ENCODE measurements around the gene CCDC88C.
"Not testable (repeated sequence)": the region's sequence is repeated elsewhere in the genome, so short reads cannot be mapped to it uniquely, and the experiment has no call there.

Gene CCDC88C

DNA sequence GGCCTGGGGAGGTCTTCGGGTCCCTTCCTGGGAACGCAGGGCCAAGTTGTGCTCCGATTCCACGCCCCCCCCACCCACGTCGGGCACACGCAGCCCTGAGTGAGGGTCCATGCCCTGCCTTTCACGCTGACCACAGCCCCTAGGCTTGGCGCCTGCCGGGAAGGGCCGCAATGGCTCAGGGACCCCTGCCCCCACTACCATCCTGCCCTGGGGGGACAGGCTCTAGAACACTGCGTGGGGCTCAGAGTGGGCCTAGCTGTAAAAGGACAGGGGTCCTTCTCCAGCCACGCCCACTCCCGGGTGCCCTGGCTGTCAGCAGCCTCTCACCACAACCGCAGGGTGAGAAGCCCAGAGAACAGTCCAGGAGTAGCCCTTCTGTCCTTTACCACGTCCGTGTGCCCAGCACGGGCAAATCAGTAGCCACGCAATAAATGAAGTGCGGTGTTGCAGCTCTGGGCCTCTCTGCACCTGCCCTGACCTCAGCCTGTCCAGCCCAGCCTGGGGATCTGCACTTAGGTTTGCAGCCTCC, 163.8 kb downstream of the CCDC88C start:
- Histone ChIP-seq H3K36me3 (ENCODE audit: insufficient read depth, low read length) (no peaks in the 10 kb centered on the region), H3K4me3 (ENCODE audit: low read length) (peak overlapping the region; percentile 57), H3K9ac (ENCODE audit: low read depth, low read length) (peak overlapping the region; percentile 67), H3K27me3 (ENCODE audit: insufficient read depth, low read length) (peaks cover 18% of the 10 kb centered on the region), H3K27ac (ENCODE audit: low read depth, low read length) (no peak overlapping the region), H3K9me3 (ENCODE audit: insufficient read depth, low read depth, low read length) (no peaks in the 10 kb centered on the region), H3K4me1 (ENCODE audit: insufficient read depth, low read length) (peaks cover 10% of the 10 kb centered on the region; the same call in 1 of the 2 replicates)
- 17% methylated on average over 20 of the region's 20 CpGs for WGBS

DNA sequence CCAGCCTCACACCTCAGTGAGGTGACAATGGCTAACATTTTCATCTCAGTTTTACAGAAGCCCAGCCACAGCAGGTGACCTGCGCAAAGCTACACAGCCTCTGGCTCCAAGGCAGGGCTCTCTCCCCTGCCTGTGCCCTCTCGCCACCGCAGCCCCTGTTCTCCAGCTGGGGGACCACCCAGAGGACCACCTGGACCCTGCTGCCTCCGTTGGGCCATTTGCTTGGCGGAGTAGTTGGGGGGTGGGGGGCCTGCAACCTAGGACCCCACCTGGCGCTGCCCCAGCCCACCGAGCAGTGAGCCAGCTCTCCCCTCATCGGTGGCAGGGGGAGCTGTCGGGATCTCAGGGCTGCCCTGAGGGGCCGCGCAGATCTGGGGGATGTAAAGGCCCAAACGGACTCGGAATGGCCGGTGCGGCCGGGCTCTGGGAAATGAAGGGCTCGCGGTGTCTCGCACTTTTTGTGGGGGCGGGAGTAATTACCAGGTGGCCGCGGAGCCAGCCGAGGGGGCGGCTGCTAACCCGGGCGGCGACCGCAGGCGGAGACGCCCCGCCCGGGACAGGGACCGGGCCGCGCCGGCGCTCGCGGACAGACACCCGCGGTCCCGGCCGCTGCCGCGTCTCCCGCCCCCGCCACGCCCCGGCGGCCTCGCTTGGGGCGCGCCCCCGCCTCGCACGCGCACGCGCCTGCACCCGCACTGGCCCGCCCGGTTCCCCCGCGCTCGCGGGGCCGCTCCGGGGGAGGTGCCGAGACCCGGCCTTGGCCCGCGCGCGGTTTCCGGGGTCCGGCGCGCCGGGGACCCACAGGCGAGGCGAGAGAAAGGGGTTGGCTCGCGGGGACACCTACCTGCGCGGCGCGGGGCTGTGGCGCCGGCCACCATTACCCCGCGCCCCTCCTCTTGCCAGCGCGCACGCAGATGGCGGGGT, 164.5 kb downstream of the CCDC88C start:
- whole genome bisulfite sequencing = 2% methylated on average over 95 of the region's 95 CpGs
- Histone ChIP-seq H3K4me3 (ENCODE audit: low read length) (peak overlapping the region; percentile 57), H3K9me3 (ENCODE audit: insufficient read depth, low read depth, low read length) (no peaks in the 10 kb centered on the region), H3K4me1 (ENCODE audit: insufficient read depth, low read length) (peaks cover 10% of the 10 kb centered on the region; the same call in 1 of the 2 replicates), H3K36me3 (ENCODE audit: insufficient read depth, low read length) (no peaks in the 10 kb centered on the region), H3K9ac (ENCODE audit: low read depth, low read length) (peak overlapping the region; percentile 67), H3K27ac (ENCODE audit: low read depth, low read length) (no peak overlapping the region), H3K27me3 (ENCODE audit: insufficient read depth, low read length) (peaks cover 18% of the 10 kb centered on the region)

DNA sequence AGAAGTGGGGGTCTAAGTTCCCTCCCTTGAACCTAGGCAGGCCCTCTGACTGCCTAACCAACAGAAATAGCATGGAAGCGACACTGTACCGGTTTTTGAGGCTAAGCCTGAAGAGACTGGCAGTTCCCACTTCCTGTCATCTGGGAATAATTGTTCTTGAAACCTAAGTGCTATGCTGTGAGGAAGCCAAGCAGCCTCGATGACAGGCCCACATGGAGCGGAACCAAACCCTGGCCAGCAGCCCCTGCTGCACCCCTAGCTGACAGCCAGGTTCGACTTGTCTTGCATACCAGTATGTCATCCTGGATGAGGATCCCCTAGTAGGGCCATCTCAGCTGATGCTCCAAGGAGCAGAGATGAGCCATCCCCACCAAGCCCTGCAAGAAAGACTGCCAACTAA, 166.7 kb downstream of the CCDC88C start:
- 86% methylated on average over 5 of the region's 5 CpGs for WGBS
- peaks cover 18% of the 10 kb centered on the region for H3K27me3 ChIP-seq (ENCODE audit: insufficient read depth, low read length)
- H3K9me3 ChIP-seq (ENCODE audit: insufficient read depth, low read depth, low read length) = no peaks in the 10 kb centered on the region
- H3K36me3 ChIP-seq (ENCODE audit: insufficient read depth, low read length) = no peaks in the 10 kb centered on the region
- H3K4me1 ChIP-seq (ENCODE audit: insufficient read depth, low read length) = no peaks in the 10 kb centered on the region
- H3K9ac ChIP-seq (ENCODE audit: low read depth, low read length) = no peak overlapping the region
- H3K27ac ChIP-seq (ENCODE audit: low read depth, low read length) = no peak overlapping the region
- H3K4me3 ChIP-seq (ENCODE audit: low read length) = no peak overlapping the region

DNA sequence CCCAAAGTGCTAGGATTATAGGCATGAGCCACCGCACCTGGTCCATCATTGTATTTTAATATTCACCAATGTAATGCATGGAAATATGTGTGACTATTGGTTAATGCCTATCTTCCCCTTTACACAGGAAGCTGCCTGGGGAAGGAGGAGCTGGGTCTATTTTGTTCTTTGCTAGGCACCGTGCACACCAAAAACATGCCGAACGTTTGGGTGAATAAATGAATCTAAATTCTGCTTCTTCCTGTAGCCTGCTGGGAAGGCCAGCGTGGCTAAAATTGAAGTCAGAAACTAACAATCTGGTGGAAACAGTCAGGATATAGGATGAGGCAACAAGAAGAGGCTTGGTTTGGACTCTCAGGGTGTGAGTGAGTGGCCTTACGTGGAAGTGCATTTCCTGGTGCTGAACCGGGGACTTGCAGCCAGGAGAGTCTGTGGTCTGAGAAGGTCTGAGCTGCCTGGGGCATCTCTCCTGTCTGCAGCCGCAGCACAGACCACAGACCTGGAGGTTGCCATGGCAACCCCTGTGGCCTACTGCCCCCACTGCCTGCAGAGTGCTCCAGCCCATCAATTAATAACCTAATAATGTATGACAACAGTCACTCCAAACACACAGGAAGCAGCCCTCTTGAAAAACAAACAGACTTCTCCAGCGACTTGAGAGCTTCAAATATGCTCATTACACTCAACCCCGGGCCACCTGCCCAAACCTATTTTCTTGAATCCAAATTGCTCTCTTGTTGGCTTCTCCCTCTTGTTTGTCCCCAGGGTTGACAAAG, 167.6 kb downstream of the CCDC88C start:
- WGBS = 73% methylated on average over 9 of the region's 10 CpGs
- Histone ChIP-seq H3K4me3 (ENCODE audit: low read length) (no peak overlapping the region), H3K9ac (ENCODE audit: low read depth, low read length) (no peak overlapping the region), H3K36me3 (ENCODE audit: insufficient read depth, low read length) (no peaks in the 10 kb centered on the region), H3K4me1 (ENCODE audit: insufficient read depth, low read length) (no peaks in the 10 kb centered on the region), H3K27me3 (ENCODE audit: insufficient read depth, low read length) (peaks cover 18% of the 10 kb centered on the region), H3K9me3 (ENCODE audit: insufficient read depth, low read depth, low read length) (no peaks in the 10 kb centered on the region), H3K27ac (ENCODE audit: low read depth, low read length) (no peak overlapping the region)

- Histone ChIP-seq H3K9ac (ENCODE audit: low read depth, low read length) (no peak overlapping the region), H3K4me1 (ENCODE audit: insufficient read depth, low read length) (no peaks in the 10 kb centered on the region), H3K27me3 (ENCODE audit: insufficient read depth, low read length) (no peaks in the 10 kb centered on the region; the same call in 1 of the 2 replicates), H3K9me3 (ENCODE audit: insufficient read depth, low read depth, low read length) (no peaks in the 10 kb centered on the region), H3K4me3 (ENCODE audit: low read length) (no peak overlapping the region), H3K36me3 (ENCODE audit: insufficient read depth, low read length) (no peaks in the 10 kb centered on the region), H3K27ac (ENCODE audit: low read depth, low read length) (no peak overlapping the region)
- WGBS = 95% methylated on average over 15 of the region's 15 CpGs
These were observed 171.4 kb downstream of the CCDC88C start for GRCh38 chr14:91246051-91246852.

GRCh38 chr14:91245616-91246015, 172.0 kb downstream of the CCDC88C start:
- H3K9me3 ChIP-seq (ENCODE audit: insufficient read depth, low read depth, low read length); H3K9ac ChIP-seq (ENCODE audit: low read depth, low read length); H3K4me1 ChIP-seq (ENCODE audit: insufficient read depth, low read length); H3K27me3 ChIP-seq (ENCODE audit: insufficient read depth, low read length); H3K36me3 ChIP-seq (ENCODE audit: insufficient read depth, low read length); H3K4me3 ChIP-seq (ENCODE audit: low read length); H3K27ac ChIP-seq (ENCODE audit: low read depth, low read length): not testable (repeated sequence)
- 98% methylated on average over 8 of the region's 8 CpGs for WGBS

- Histone ChIP-seq H3K9ac (ENCODE audit: low read depth, low read length) (no peak overlapping the region), H3K27me3 (ENCODE audit: insufficient read depth, low read length) (no peaks in the 10 kb centered on the region; the same call in 1 of the 2 replicates), H3K9me3 (ENCODE audit: insufficient read depth, low read depth, low read length) (no peaks in the 10 kb centered on the region), H3K4me1 (ENCODE audit: insufficient read depth, low read length) (no peaks in the 10 kb centered on the region), H3K27ac (ENCODE audit: low read depth, low read length) (no peak overlapping the region), H3K36me3 (ENCODE audit: insufficient read depth, low read length) (no peaks in the 10 kb centered on the region), H3K4me3 (ENCODE audit: low read length) (no peak overlapping the region)
- WGBS = 92% methylated on average over 9 of the region's 9 CpGs
These were observed 172.6 kb downstream of the CCDC88C start for GRCh38 chr14:91245029-91245428.

DNA sequence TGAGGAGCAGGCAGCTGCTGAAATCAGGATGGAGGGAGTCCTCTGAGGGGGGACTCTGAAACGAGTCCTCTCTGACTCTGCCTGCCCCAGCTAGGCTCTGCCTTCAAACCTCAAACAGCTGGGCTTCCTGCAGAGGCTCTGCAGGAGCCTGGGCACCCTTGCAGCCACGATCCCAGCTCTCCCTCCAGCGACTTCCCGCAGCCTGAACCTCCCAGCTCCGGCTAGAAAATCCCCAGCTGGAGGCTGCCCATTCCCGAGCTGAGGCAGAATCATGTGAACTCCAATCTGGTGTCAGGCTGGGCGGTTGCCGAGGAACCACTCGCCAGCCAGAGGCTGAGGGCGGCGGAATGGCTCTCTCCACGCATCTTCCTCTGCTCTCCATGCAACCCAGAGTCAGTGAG, 173.1 kb downstream of the CCDC88C start, which contains the start of gene GPR68:
Gene GPR68, minus strand, starts transcription at position 204 of the 401 bp plus-strand sequence. CDS start 9,654 bp downstream, outside the sequence.
- Histone ChIP-seq H3K9ac (ENCODE audit: low read depth, low read length) (no peak within 1 kb of the TSS), H3K4me3 (ENCODE audit: low read length) (no peak within 1 kb of the TSS), H3K4me1 (ENCODE audit: insufficient read depth, low read length) (no peaks in the 10 kb centered on the region), H3K27ac (ENCODE audit: low read depth, low read length) (no peak within 1 kb of the TSS), H3K9me3 (ENCODE audit: insufficient read depth, low read depth, low read length) (no peaks in the 10 kb centered on the region), H3K36me3 (ENCODE audit: insufficient read depth, low read length) (no peaks in the 10 kb centered on the region), H3K27me3 (ENCODE audit: insufficient read depth, low read length) (no peaks in the 10 kb centered on the region; the same call in 1 of the 2 replicates)
- 60% methylated on average over 12 of the region's 12 CpGs for WGBS

- Histone ChIP-seq H3K4me1 (ENCODE audit: insufficient read depth, low read length) (no peaks in the 10 kb centered on the region), H3K9me3 (ENCODE audit: insufficient read depth, low read depth, low read length) (no peaks in the 10 kb centered on the region), H3K27ac (ENCODE audit: low read depth, low read length) (no peak overlapping the region), H3K36me3 (ENCODE audit: insufficient read depth, low read length) (no peaks in the 10 kb centered on the region), H3K27me3 (ENCODE audit: insufficient read depth, low read length) (no peaks in the 10 kb centered on the region; the same call in 1 of the 2 replicates), H3K4me3 (ENCODE audit: low read length) (no peak overlapping the region), H3K9ac (ENCODE audit: low read depth, low read length) (no peak overlapping the region)
- 95% methylated on average over 6 of the region's 6 CpGs for WGBS
These were observed 174.5 kb downstream of the CCDC88C start for GRCh38 chr14:91243074-91243471.

GRCh38 chr14:91242635-91243034, 175.0 kb downstream of the CCDC88C start:
- H3K27ac ChIP-seq (ENCODE audit: low read depth, low read length) = no peak overlapping the region
- no peaks in the 10 kb centered on the region for H3K36me3 ChIP-seq (ENCODE audit: insufficient read depth, low read length)
- H3K4me1 ChIP-seq (ENCODE audit: insufficient read depth, low read length) = no peaks in the 10 kb centered on the region
- H3K9me3 ChIP-seq (ENCODE audit: insufficient read depth, low read depth, low read length) = no peaks in the 10 kb centered on the region
- H3K4me3 ChIP-seq (ENCODE audit: low read length) = no peak overlapping the region
- WGBS = 97% methylated on average over 4 of the region's 4 CpGs
- no peaks in the 10 kb centered on the region; the same call in 1 of the 2 replicates for H3K27me3 ChIP-seq (ENCODE audit: insufficient read depth, low read length)
- no peak overlapping the region for H3K9ac ChIP-seq (ENCODE audit: low read depth, low read length)

All from HUES64 (cell line).